Measurements from ENCODE around the gene RPL10L. TPM values are rescaled to one million over a fixed set of nuclear protein-coding genes. Genes with fewer than 3 reads are reported as not detected.

RPL10L gene
- total and polyA plus RNA-seq, 2 donors (not counting 1 experiment from before 2014, with no cell fraction given): not detected

- Histone ChIP-seq H3K36me3 (ENCODE audit: control insufficient read depth, insufficient read depth, low read length) (no peaks in the 10 kb centered on the region), H3K9me3 (ENCODE audit: control insufficient read depth, insufficient read depth, low read depth, low read length) (no peaks in the 10 kb centered on the region), H3K27ac (ENCODE audit: insufficient read depth, low read length) (no peak overlapping the region), H4K20me1 (ENCODE audit: control insufficient read depth, extremely low read depth, insufficient read depth, low read length) (no peaks in the 10 kb centered on the region), H3K4me3 (replicated peaks in 1 of 4; ENCODE audit: control extremely low read depth in 1 of 4, insufficient read depth in 1 of 4, low read depth in 3 of 4, low read length in 4 of 4) (no peak overlapping the region), H3K4me2 (ENCODE audit: extremely low read depth, insufficient read depth, low read length) (no peak overlapping the region), H3K27me3 (ENCODE audit: control insufficient read depth, insufficient read depth, low read length) (no peaks in the 10 kb centered on the region), H3K79me2 (ENCODE audit: control insufficient read depth, insufficient read depth, low read length) (no peaks in the 10 kb centered on the region), H3K4me1 (ENCODE audit: control insufficient read depth, extremely low read depth, insufficient read depth, low read length) (no peaks in the 10 kb centered on the region), H3K9ac (ENCODE audit: insufficient read depth, low read length) (no peak overlapping the region), H2AFZ (ENCODE audit: low read length) (no peak overlapping the region)
- TF ChIP-seq CTCF (conservative IDR thresholded peaks at IDR 0.05 in 1 of 2, IDR thresholded peaks at IDR 0.05 in 1 of 2; ENCODE audit: low read depth in 1 of 2, low read length in 2 of 2) (no peak), EZH2 (IDR thresholded peaks at IDR 0.05; ENCODE audit: low read length, missing control alignments) (no peak)
- DNase-seq (ENCODE audit: low read depth in 2 of 2): no peak
These were observed 20.5 kb upstream of the RPL10L start for GRCh38 chr14:46672128-46672527.

GRCh38 chr14:46663382-46663781 lies 11.8 kb upstream of the RPL10L start:
- H3K79me2 ChIP-seq (ENCODE audit: control insufficient read depth, insufficient read depth, low read length): no peaks in the 10 kb centered on the region
- H3K4me3 ChIP-seq (replicated peaks in 1 of 4; ENCODE audit: control extremely low read depth in 1 of 4, insufficient read depth in 1 of 4, low read depth in 3 of 4, low read length in 4 of 4): no peak overlapping the region
- H3K36me3 ChIP-seq (ENCODE audit: control insufficient read depth, insufficient read depth, low read length): no peaks in the 10 kb centered on the region
- no peak overlapping the region for H3K4me2 ChIP-seq (ENCODE audit: extremely low read depth, insufficient read depth, low read length)
- H3K9ac ChIP-seq (ENCODE audit: insufficient read depth, low read length): no peak overlapping the region
- no peak for DNase-seq (ENCODE audit: low read depth in 2 of 2)
- H3K4me1 ChIP-seq (ENCODE audit: control insufficient read depth, extremely low read depth, insufficient read depth, low read length): no peaks in the 10 kb centered on the region
- no peaks in the 10 kb centered on the region for H4K20me1 ChIP-seq (ENCODE audit: control insufficient read depth, extremely low read depth, insufficient read depth, low read length)
- no peaks in the 10 kb centered on the region for H3K27me3 ChIP-seq (ENCODE audit: control insufficient read depth, insufficient read depth, low read length)
- H3K27ac ChIP-seq (ENCODE audit: insufficient read depth, low read length): no peak overlapping the region
- no peaks in the 10 kb centered on the region for H3K9me3 ChIP-seq (ENCODE audit: control insufficient read depth, insufficient read depth, low read depth, low read length)
- no peak overlapping the region for H2AFZ ChIP-seq (ENCODE audit: low read length)
- TF ChIP-seq EZH2 (IDR thresholded peaks at IDR 0.05; ENCODE audit: low read length, missing control alignments) (no peak), CTCF (conservative IDR thresholded peaks at IDR 0.05 in 1 of 2, IDR thresholded peaks at IDR 0.05 in 1 of 2; ENCODE audit: low read depth in 1 of 2, low read length in 2 of 2) (no peak)

- no peaks in the 10 kb centered on the region for H3K27me3 ChIP-seq (ENCODE audit: control insufficient read depth, insufficient read depth, low read length)
- no peak overlapping the region for H2AFZ ChIP-seq (ENCODE audit: low read length)
- no peak overlapping the region for H3K9ac ChIP-seq (ENCODE audit: insufficient read depth, low read length)
- no peak overlapping the region for H3K4me3 ChIP-seq (replicated peaks in 1 of 4; ENCODE audit: control extremely low read depth in 1 of 4, insufficient read depth in 1 of 4, low read depth in 3 of 4, low read length in 4 of 4)
- H3K36me3 ChIP-seq (ENCODE audit: control insufficient read depth, insufficient read depth, low read length): no peaks in the 10 kb centered on the region
- H3K79me2 ChIP-seq (ENCODE audit: control insufficient read depth, insufficient read depth, low read length): no peaks in the 10 kb centered on the region
- no peak overlapping the region for H3K4me2 ChIP-seq (ENCODE audit: extremely low read depth, insufficient read depth, low read length)
- no peaks in the 10 kb centered on the region for H3K9me3 ChIP-seq (ENCODE audit: control insufficient read depth, insufficient read depth, low read depth, low read length)
- no peaks in the 10 kb centered on the region for H3K4me1 ChIP-seq (ENCODE audit: control insufficient read depth, extremely low read depth, insufficient read depth, low read length)
- DNase-seq (ENCODE audit: low read depth in 2 of 2): no peak
- no peak for TF ChIP-seq CTCF (conservative IDR thresholded peaks at IDR 0.05 in 1 of 2, IDR thresholded peaks at IDR 0.05 in 1 of 2; ENCODE audit: low read depth in 1 of 2, low read length in 2 of 2)
- TF ChIP-seq EZH2 (IDR thresholded peaks at IDR 0.05; ENCODE audit: low read length, missing control alignments): no peak
- no peaks in the 10 kb centered on the region for H4K20me1 ChIP-seq (ENCODE audit: control insufficient read depth, extremely low read depth, insufficient read depth, low read length)
- no peak overlapping the region for H3K27ac ChIP-seq (ENCODE audit: insufficient read depth, low read length)
These were observed 10.1 kb upstream of the RPL10L start for GRCh38 chr14:46661728-46662127.
